ENCODE data around the gene RALGAPA1. TPM values are rescaled to one million over a fixed set of nuclear protein-coding genes. Genes with fewer than 3 reads are reported as not detected.

The RALGAPA1 gene
- total RNA-seq, 1 experiment from 2014 or later, result 30.0 TPM

DNA sequence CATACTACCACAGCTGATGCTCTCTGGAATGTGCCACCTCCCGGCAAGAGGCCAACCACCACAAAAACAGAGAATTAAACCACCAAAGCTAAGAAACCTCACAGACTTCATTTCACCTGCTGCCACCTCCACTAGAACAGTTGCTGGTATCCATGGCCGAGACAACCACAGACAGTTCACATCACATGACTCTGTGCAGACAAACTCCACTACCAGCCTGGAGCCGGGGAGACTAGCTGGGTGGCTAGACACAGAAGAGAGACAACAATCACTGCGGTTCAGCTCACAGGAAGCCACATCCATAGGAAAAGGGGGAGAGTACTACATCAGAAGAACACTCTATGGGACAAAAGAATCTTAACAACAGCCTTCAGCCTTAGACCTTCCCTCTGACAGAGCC is 78.2 kb downstream of the RALGAPA1 start:
- DNase-seq, result no peak
- Histone ChIP-seq H3K4me2 (no peak overlapping the region), H3F3A (ENCODE audit: insufficient read depth, low read depth) (no peaks in the 10 kb centered on the region), H4K20me1 (ENCODE audit: insufficient read depth) (no peaks in the 10 kb centered on the region), H3K4me3 (no peak overlapping the region), H3K27ac (no peak overlapping the region), H3K4me1 (replicated peaks; ENCODE audit: insufficient read depth) (no peaks in the 10 kb centered on the region), H3K9me3 (ENCODE audit: insufficient read depth, low read depth) (no peaks in the 10 kb centered on the region), H3K27me3 (ENCODE audit: insufficient read depth, low read depth) (no peaks in the 10 kb centered on the region), H3K79me2 (ENCODE audit: low read depth) (no peaks in the 10 kb centered on the region), H3K36me3 (ENCODE audit: low read depth) (no peaks in the 10 kb centered on the region), H2AFZ (no peak overlapping the region), H3K9me2 (ENCODE audit: insufficient read depth) (no peaks in the 10 kb centered on the region)
- POLR2A ChIA-PET (ENCODE audit: unreplicated experiment), result no interaction called here
- TF ChIP-seq, protein P1, sequence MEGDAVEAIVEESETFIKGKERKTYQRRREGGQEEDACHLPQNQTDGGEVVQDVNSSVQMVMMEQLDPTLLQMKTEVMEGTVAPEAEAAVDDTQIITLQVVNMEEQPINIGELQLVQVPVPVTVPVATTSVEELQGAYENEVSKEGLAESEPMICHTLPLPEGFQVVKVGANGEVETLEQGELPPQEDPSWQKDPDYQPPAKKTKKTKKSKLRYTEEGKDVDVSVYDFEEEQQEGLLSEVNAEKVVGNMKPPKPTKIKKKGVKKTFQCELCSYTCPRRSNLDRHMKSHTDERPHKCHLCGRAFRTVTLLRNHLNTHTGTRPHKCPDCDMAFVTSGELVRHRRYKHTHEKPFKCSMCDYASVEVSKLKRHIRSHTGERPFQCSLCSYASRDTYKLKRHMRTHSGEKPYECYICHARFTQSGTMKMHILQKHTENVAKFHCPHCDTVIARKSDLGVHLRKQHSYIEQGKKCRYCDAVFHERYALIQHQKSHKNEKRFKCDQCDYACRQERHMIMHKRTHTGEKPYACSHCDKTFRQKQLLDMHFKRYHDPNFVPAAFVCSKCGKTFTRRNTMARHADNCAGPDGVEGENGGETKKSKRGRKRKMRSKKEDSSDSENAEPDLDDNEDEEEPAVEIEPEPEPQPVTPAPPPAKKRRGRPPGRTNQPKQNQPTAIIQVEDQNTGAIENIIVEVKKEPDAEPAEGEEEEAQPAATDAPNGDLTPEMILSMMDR (conservative IDR thresholded peaks at IDR 0.05), result no peak
- no peak for TF ChIP-seq EZH2 (IDR thresholded peaks at IDR 0.05; ENCODE audit: low read depth)
- intact Hi-C loops (cut with micrococcal nuclease; ENCODE audit: unreplicated experiment), result no loop called here
- CTCF ChIA-PET, result no interaction called here
- no TSS peak for BruUV-seq (replicated peaks)

DNA sequence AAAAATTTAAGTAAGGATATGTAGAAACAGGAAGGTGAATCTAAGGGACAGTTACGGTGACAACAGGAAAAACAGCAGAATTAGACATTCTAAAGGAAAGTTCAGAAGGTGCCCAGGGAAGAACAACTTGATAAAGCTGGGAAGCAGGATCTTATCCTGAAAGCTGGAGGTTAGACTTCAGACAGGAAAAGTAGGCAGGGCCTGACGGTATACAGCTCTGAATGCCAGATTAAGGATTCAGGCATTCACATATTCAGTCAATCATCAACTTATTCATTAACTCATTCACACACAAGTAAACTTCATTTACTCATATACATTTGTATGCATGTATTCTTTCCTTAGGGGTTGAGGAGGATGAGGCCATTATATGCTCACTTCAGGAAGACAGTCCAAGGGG is 81.3 kb downstream of the RALGAPA1 start:
- no peaks in the 10 kb centered on the region for H3F3A ChIP-seq (ENCODE audit: insufficient read depth, low read depth)
- ChIA-PET POLR2A (ENCODE audit: unreplicated experiment) (no interaction called here), CTCF (interaction anchor here (0.6 kb wide), 1 partner anchor 1503 kb away, joined by 3 read pairs; no protein-coding TSS in a partner anchor)
- no peaks in the 10 kb centered on the region for H3K79me2 ChIP-seq (ENCODE audit: low read depth)
- no peaks in the 10 kb centered on the region for H3K27me3 ChIP-seq (ENCODE audit: insufficient read depth, low read depth)
- BruUV-seq (replicated peaks), result no TSS peak
- H3K36me3 ChIP-seq (ENCODE audit: low read depth), result no peaks in the 10 kb centered on the region
- H3K9me2 ChIP-seq (ENCODE audit: insufficient read depth), result no peaks in the 10 kb centered on the region
- intact Hi-C loops (cut with micrococcal nuclease; ENCODE audit: unreplicated experiment), result no loop called here
- no peak overlapping the region for H3K4me2 ChIP-seq
- no peaks in the 10 kb centered on the region for H4K20me1 ChIP-seq (ENCODE audit: insufficient read depth)
- H2AFZ ChIP-seq, result no peak overlapping the region
- no peak overlapping the region for H3K27ac ChIP-seq
- TF ChIP-seq, protein P1 (conservative IDR thresholded peaks at IDR 0.05), result no peak
- TF ChIP-seq EZH2 (IDR thresholded peaks at IDR 0.05; ENCODE audit: low read depth), result no peak
- no peaks in the 10 kb centered on the region for H3K9me3 ChIP-seq (ENCODE audit: insufficient read depth, low read depth)
- H3K4me1 ChIP-seq (replicated peaks; ENCODE audit: insufficient read depth), result no peaks in the 10 kb centered on the region
- DNase-seq, result no peak
- H3K4me3 ChIP-seq, result no peak overlapping the region

DNA sequence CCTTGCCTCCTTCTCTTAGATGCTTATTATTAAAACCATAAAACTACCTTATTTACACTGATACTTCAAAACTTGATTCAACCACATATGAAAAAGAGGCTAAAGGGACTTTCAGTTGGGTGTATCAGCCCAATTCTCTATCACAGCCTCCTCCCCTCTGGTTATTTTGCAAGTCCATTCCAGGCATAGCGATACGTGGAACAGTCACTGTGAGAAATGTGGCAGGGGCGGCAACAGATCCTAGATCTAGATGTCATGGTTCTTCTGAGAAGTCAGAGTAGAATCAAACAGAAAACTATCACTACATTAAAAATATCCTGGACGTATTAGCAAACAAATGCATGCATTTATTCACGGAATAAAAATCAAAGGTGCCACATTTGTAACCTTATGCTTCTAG is 83.2 kb downstream of the RALGAPA1 start:
- H3K27me3 ChIP-seq (ENCODE audit: insufficient read depth, low read depth), result no peaks in the 10 kb centered on the region
- intact Hi-C loops (cut with micrococcal nuclease; ENCODE audit: unreplicated experiment), result no loop called here
- DNase-seq, result no peak
- no peaks in the 10 kb centered on the region for H3K4me1 ChIP-seq (replicated peaks; ENCODE audit: insufficient read depth)
- H3K4me3 ChIP-seq, result no peak overlapping the region
- POLR2A ChIA-PET (ENCODE audit: unreplicated experiment), result no interaction called here
- no peaks in the 10 kb centered on the region for H3K9me2 ChIP-seq (ENCODE audit: insufficient read depth)
- H3K4me2 ChIP-seq, result no peak overlapping the region
- H3K79me2 ChIP-seq (ENCODE audit: low read depth), result no peaks in the 10 kb centered on the region
- no TSS peak for BruUV-seq (replicated peaks)
- no peaks in the 10 kb centered on the region for H3F3A ChIP-seq (ENCODE audit: insufficient read depth, low read depth)
- no peak overlapping the region for H3K27ac ChIP-seq
- H4K20me1 ChIP-seq (ENCODE audit: insufficient read depth), result no peaks in the 10 kb centered on the region
- H3K36me3 ChIP-seq (ENCODE audit: low read depth), result no peaks in the 10 kb centered on the region
- no peaks in the 10 kb centered on the region for H3K9me3 ChIP-seq (ENCODE audit: insufficient read depth, low read depth)
- CTCF ChIA-PET, result no interaction called here
- H2AFZ ChIP-seq, result no peak overlapping the region
- TF ChIP-seq, protein P1 (conservative IDR thresholded peaks at IDR 0.05), result no peak
- no peak for TF ChIP-seq EZH2 (IDR thresholded peaks at IDR 0.05; ENCODE audit: low read depth)

Data from PC-9 (cell line).